Astrocyte (in vitro differentiated cells and primary cell): ENCODE data around the gene NOP58.

Experiments
- EZH2 ChIP-seq: IDR thresholded peaks from 2 replicates; pipeline ENCODE4 v1.6.1; 2012; ENCODE audit warnings: mild to moderate bottlenecking, low read length, inconsistent platforms; ENCODE audit not compliant: insufficient read depth
- TF ChIP-seq, protein P1 (sequence below): IDR thresholded peaks from 2 replicates; pipeline ENCODE4 v1.5.1; 2011; ENCODE audit warnings: low read depth, mild to moderate bottlenecking, inconsistent platforms, low read length, moderate library complexity; ENCODE audit not compliant: insufficient read depth

DNA sequence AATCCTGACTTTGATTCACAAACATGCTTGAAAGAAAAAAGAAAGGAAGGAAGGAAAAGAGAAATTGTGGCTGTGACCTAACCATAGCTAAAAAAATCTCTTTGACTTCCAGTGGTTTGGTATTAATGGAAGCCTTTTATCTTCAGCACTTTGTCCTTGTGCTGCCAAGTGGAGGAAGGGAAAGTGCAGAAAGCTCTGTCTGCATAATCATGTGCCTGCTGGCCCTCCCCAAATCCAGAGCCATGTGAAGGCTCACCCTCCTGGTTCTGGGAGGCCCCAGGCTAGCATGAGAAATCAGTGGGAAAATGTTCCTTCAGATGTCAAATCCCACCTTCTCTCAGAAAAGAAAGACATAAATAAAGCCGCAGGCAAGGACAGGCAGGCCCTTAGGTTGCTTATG lies 62.3 kb downstream of the NOP58 start:
- TF ChIP-seq, protein P1, sequence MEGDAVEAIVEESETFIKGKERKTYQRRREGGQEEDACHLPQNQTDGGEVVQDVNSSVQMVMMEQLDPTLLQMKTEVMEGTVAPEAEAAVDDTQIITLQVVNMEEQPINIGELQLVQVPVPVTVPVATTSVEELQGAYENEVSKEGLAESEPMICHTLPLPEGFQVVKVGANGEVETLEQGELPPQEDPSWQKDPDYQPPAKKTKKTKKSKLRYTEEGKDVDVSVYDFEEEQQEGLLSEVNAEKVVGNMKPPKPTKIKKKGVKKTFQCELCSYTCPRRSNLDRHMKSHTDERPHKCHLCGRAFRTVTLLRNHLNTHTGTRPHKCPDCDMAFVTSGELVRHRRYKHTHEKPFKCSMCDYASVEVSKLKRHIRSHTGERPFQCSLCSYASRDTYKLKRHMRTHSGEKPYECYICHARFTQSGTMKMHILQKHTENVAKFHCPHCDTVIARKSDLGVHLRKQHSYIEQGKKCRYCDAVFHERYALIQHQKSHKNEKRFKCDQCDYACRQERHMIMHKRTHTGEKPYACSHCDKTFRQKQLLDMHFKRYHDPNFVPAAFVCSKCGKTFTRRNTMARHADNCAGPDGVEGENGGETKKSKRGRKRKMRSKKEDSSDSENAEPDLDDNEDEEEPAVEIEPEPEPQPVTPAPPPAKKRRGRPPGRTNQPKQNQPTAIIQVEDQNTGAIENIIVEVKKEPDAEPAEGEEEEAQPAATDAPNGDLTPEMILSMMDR = no peak
- TF ChIP-seq EZH2 = no peak
